ENCODE measurements around the gene UGT1A7.
"Not testable (repeated sequence)": the region's sequence is repeated elsewhere in the genome, so short reads cannot be mapped to it uniquely, and the experiment has no call there.

Gene UGT1A7

GRCh38 chr2:233714121-233714520, 32.4 kb downstream of the UGT1A7 start:
- DNase-seq = no peak

GRCh38 chr2:233718552-233718951, 36.9 kb downstream of the UGT1A7 start, which contains the start of gene UGT1A4:
TSS of gene UGT1A4 (plus strand) at chr2:233718736. CDS start at chr2:233718821, 85 bp downstream.
- no peak for DNase-seq

GRCh38 chr2:233728723-233729301, 47.1 kb downstream of the UGT1A7 start, which contains the start of gene UGT1A3:
TSS of gene UGT1A3 (plus strand) at chr2:233729042. CDS start at chr2:233729127, 85 bp downstream.
- DNase-seq = no peak

GRCh38 chr2:233736868-233737653, 55.4 kb downstream of the UGT1A7 start:
- DNase-seq = not testable (repeated sequence)

GRCh38 chr2:233740870-233741269, 59.2 kb downstream of the UGT1A7 start:
- no peak for DNase-seq

- no peak for DNase-seq
Observed at GRCh38 chr2:233743464-233744259, 62.0 kb downstream of the UGT1A7 start.

GRCh38 chr2:233745073-233745755, 63.5 kb downstream of the UGT1A7 start:
- DNase-seq = no peak

- not testable (repeated sequence) for DNase-seq
Observed at GRCh38 chr2:233745838-233746237, 64.1 kb downstream of the UGT1A7 start.

GRCh38 chr2:233746475-233747282, 65.0 kb downstream of the UGT1A7 start:
- no peak for DNase-seq

GRCh38 chr2:233747283-233747544, 65.5 kb downstream of the UGT1A7 start:
- DNase-seq = no peak

- not testable (repeated sequence) for DNase-seq
Observed at GRCh38 chr2:233750689-233751088, 69.0 kb downstream of the UGT1A7 start.

GRCh38 chr2:233751212-233752009, 69.7 kb downstream of the UGT1A7 start:
- DNase-seq = not testable (repeated sequence)

GRCh38 chr2:233754872-233755611, 73.3 kb downstream of the UGT1A7 start:
- DNase-seq = no peak

- no peak for DNase-seq
Observed at GRCh38 chr2:233756429-233757081, 74.9 kb downstream of the UGT1A7 start.

GRCh38 chr2:233758141-233758540, 76.4 kb downstream of the UGT1A7 start:
- no peak for DNase-seq

GRCh38 chr2:233758849-233759248, 77.1 kb downstream of the UGT1A7 start:
- no peak for DNase-seq

GRCh38 chr2:233760043-233760442, 78.3 kb downstream of the UGT1A7 start, which contains the start of gene UGT1A1:
TSS of gene UGT1A1 (plus strand) at chr2:233760270. CDS start at chr2:233760288, 18 bp downstream.
- no peak for DNase-seq

GRCh38 chr2:233761040-233761769, 79.5 kb downstream of the UGT1A7 start:
- no peak for DNase-seq

GRCh38 chr2:233764264-233764663, 82.6 kb downstream of the UGT1A7 start:
- DNase-seq = no peak
